HUES48 (cell line): ENCODE data around the gene LGALS14.

Experiments
- H3K27ac ChIP-seq: one replicate; pipeline ENCODE4 v1.7.0; 2013; ENCODE audit warnings: low read depth, low read length, inconsistent platforms
- H3K27me3 ChIP-seq: 2 replicates; pipeline ENCODE4 v1.6.1; 2013; ENCODE audit warnings: mild to moderate bottlenecking, low read length; ENCODE audit not compliant: control insufficient read depth, insufficient read depth
- H3K36me3 ChIP-seq: 2 replicates; pipeline ENCODE4 v1.6.1; 2013; ENCODE audit warnings: low read length; ENCODE audit not compliant: control insufficient read depth, insufficient read depth
- H3K4me1 ChIP-seq: 2 replicates; pipeline ENCODE4 v1.6.1; 2013; ENCODE audit warnings: mild to moderate bottlenecking, low read length; ENCODE audit not compliant: control insufficient read depth, insufficient read depth
- H3K4me3 ChIP-seq: 2 replicates; pipeline ENCODE4 v1.5.1; 2013; ENCODE audit warnings: mild to moderate bottlenecking, low read depth, low read length
- H3K9ac ChIP-seq: 2 replicates; pipeline ENCODE4 v1.6.1; 2013; ENCODE audit warnings: mild to moderate bottlenecking, low read depth, low read length, moderate library complexity
- H3K9me3 ChIP-seq: 2 replicates; pipeline ENCODE4 v1.6.1; 2013; ENCODE audit warnings: low read length; ENCODE audit not compliant: control insufficient read depth, insufficient read depth

The LGALS14 gene

DNA sequence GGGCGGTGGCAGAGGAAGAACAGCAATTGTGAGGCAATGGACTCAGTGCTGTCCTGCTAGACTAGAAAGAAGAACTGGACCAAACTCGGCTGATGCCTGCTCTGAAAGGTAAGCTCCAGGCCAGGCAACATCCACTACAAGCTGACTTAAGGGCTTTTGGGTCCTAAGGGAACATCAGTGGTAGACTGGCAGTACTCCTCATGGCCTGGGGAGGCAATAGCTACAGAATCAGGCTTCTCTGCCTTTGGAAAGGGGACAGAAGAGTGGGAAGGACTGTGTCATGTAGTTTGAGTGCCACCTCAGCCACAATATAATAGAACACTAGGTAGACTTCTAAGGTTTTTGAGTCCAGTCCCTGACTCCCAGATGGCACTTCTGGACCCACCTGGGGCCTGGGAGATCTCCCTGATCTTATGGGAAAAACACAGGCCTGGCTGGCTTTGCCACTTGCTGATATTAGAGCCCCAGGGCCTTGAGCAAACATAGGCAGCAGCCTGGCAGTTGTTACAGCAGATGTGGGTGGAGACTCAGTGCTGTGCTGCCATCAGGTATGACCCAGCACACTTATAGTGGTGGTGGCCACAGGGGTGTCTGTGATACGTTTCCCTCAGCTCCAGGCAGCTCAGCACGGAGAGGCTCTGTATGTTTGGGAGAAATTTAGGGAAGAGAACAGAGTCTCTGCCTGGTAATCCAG is 42.7 kb downstream of the LGALS14 start:
- H3K4me3 ChIP-seq, result no peak overlapping the region
- H3K9me3 ChIP-seq, result no peaks in the 10 kb centered on the region
- H3K27me3 ChIP-seq, result no peaks in the 10 kb centered on the region
- no peak overlapping the region for H3K9ac ChIP-seq
- no peak overlapping the region for H3K27ac ChIP-seq
- no peaks in the 10 kb centered on the region for H3K4me1 ChIP-seq
- H3K36me3 ChIP-seq, result no peaks in the 10 kb centered on the region

DNA sequence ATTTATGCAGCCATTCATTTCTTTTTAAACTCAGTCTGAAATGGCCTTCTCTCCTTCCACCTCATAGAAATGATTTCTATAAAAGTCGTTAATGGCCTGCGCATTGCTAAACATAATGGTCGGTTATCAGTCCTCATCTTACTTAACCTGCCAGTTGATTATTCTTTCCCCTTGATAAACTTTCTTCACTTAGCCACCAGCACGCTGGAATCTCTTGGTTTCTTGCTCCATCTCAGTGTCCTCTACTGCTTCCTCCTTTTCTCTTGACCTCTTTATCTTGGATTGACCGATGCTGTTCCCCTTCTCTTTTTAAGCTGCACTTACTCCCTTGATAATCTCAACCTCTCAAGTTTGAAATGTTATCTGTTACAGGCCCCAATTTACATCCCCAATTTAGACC is 45.7 kb downstream of the LGALS14 start:
- Histone ChIP-seq H3K27me3 (no peaks in the 10 kb centered on the region), H3K4me1 (no peaks in the 10 kb centered on the region), H3K4me3 (no peak overlapping the region), H3K36me3 (no peaks in the 10 kb centered on the region), H3K27ac (no peak overlapping the region), H3K9me3 (no peaks in the 10 kb centered on the region), H3K9ac (no peak overlapping the region)

DNA sequence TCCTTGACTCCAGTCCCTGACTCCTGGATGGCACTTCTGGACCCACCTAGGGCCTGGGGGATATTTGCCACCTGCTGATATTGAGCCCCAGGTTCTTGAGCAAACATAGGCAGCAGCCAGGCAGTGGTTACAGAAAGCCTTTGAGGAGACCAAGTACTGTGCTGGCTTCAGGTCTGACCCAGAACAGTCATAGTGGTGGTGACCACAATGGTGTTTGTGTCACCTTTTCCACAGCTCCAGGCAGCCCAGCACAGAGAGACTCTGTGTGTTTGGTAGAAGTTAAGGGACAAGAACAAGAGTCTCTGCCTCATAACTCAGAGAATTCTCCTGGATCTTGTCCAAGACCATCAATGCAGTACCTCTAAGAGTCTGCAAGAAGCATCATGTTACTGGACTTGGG is 48.1 kb downstream of the LGALS14 start:
- no peaks in the 10 kb centered on the region for H3K36me3 ChIP-seq
- H3K4me1 ChIP-seq, result no peaks in the 10 kb centered on the region
- H3K27me3 ChIP-seq, result no peaks in the 10 kb centered on the region
- no peak overlapping the region for H3K9ac ChIP-seq
- H3K27ac ChIP-seq, result no peak overlapping the region
- H3K9me3 ChIP-seq, result no peaks in the 10 kb centered on the region
- no peak overlapping the region for H3K4me3 ChIP-seq

DNA sequence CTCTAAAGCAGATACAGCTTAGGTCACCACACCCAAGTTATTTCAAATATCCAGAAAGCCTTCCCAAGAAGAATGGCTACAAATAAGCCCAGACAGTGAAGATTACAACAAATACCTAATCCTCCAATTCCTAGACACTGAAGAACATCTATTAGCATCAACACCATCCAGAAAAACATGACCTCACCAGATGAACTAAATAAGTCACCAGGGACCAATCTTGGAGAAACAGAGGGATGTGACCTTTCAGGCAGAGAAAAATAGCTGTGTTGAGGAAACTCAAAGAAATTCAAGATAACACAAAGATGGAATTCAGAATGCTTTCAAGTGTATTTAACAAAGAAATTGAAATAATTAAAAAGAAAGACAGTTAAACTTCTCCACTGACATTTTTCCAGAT is 48.5 kb downstream of the LGALS14 start:
- no peaks in the 10 kb centered on the region for H3K4me1 ChIP-seq
- H3K4me3 ChIP-seq, result no peak overlapping the region
- no peaks in the 10 kb centered on the region for H3K27me3 ChIP-seq
- no peak overlapping the region for H3K27ac ChIP-seq
- H3K9ac ChIP-seq, result no peak overlapping the region
- H3K9me3 ChIP-seq, result no peaks in the 10 kb centered on the region
- H3K36me3 ChIP-seq, result no peaks in the 10 kb centered on the region

DNA sequence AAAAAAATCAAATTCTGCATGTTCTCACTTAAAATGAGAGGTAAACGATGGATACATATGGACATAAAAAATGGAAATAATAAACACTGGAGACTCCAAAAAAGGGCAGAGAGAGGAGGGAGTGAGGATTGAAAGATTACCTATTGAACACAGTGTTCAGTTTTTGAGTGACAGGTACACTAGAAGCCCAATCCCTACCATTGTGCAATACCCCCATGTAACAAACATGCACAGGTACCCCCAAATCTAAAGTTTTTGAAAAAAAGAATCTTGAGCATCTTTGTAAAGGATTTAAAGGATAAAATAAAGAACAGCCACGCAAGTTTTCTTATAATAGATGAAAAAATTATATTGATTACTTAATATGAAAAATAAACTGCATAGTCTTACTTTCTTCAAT is 50.3 kb downstream of the LGALS14 start:
- Histone ChIP-seq H3K4me1 (no peaks in the 10 kb centered on the region), H3K9me3 (no peaks in the 10 kb centered on the region), H3K27me3 (no peaks in the 10 kb centered on the region), H3K27ac (no peak overlapping the region), H3K9ac (no peak overlapping the region), H3K36me3 (no peaks in the 10 kb centered on the region), H3K4me3 (no peak overlapping the region)

DNA sequence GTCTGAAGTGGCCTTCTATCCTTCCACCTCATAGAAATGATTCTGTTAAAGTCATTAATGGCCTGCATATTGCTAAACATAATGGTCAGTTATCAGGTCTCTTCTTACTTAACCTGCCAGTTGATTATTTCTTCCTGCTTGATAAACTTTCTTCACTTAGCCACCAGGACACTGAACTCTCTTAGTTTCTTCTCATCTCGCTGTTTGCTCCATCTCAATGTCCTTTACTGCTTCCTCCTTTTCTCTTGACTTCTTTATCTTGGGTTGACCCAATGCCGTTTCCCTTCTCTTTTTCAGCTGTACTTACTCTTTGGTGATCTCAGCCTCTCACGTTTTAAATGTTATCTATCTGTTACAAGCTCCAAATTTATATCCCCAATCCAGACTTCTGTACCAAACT is 50.7 kb downstream of the LGALS14 start:
- Histone ChIP-seq H3K4me1 (no peaks in the 10 kb centered on the region), H3K27ac (no peak overlapping the region), H3K9ac (no peak overlapping the region), H3K36me3 (no peaks in the 10 kb centered on the region), H3K27me3 (no peaks in the 10 kb centered on the region), H3K4me3 (no peak overlapping the region), H3K9me3 (no peaks in the 10 kb centered on the region)
